GM18867 (cell line): ENCODE measurements around the gene ALPG.
"Not testable (repeated sequence)": the region's sequence is repeated elsewhere in the genome, so short reads cannot be mapped to it uniquely, and the experiment has no call there.

Experiments used
- ATAC-seq: cut with Tn5 transposase; IDR thresholded peaks from one replicate; pipeline ENCODE4 v1.9.1; 2021; ENCODE audit warnings: mild to moderate bottlenecking, moderate library complexity; ENCODE audit not compliant: unreplicated experiment

Gene ALPG

GRCh38 chr2:232418466-232419244 lies 12.0 kb downstream of the ALPG start:
- ATAC-seq, result no peak

- ATAC-seq, result no peak
Measured at GRCh38 chr2:232419245-232420072, 12.8 kb downstream of the ALPG start.

GRCh38 chr2:232420073-232420454 lies 13.4 kb downstream of the ALPG start:
- no peak for ATAC-seq

- ATAC-seq, result no peak
Measured at GRCh38 chr2:232420463-232421188, 14.0 kb downstream of the ALPG start.

GRCh38 chr2:232421189-232421785 lies 14.6 kb downstream of the ALPG start:
- no peak for ATAC-seq

GRCh38 chr2:232422051-232422450 lies 15.4 kb downstream of the ALPG start:
- ATAC-seq, result no peak

- not testable (repeated sequence) for ATAC-seq
Measured at GRCh38 chr2:232422996-232423395, 16.4 kb downstream of the ALPG start.

- ATAC-seq, result not testable (repeated sequence)
Measured at GRCh38 chr2:232423407-232423806, 16.8 kb downstream of the ALPG start.

GRCh38 chr2:232431705-232432590 lies 25.3 kb downstream of the ALPG start:
- no peak for ATAC-seq

GRCh38 chr2:232432598-232433184 lies 26.0 kb downstream of the ALPG start:
- no peak for ATAC-seq

- ATAC-seq, result not testable (repeated sequence)
Measured at GRCh38 chr2:232433622-232434021, 27.0 kb downstream of the ALPG start.

GRCh38 chr2:232434091-232434490 lies 27.4 kb downstream of the ALPG start:
- no peak for ATAC-seq

- no peak for ATAC-seq
Measured at GRCh38 chr2:232434563-232435374, 28.1 kb downstream of the ALPG start.

- ATAC-seq, result no peak
Measured at GRCh38 chr2:232435375-232435648, 28.7 kb downstream of the ALPG start.

- ATAC-seq, result no peak
Measured at GRCh38 chr2:232435805-232436204, 29.2 kb downstream of the ALPG start.

GRCh38 chr2:232436381-232437194 lies 29.9 kb downstream of the ALPG start:
- ATAC-seq, result no peak

GRCh38 chr2:232437195-232437571 lies 30.5 kb downstream of the ALPG start:
- no peak for ATAC-seq

- ATAC-seq, result no peak
Measured at GRCh38 chr2:232438091-232438490, 31.4 kb downstream of the ALPG start.
